G401 (cell line): Measurements from ENCODE around the gene MPRIP. TPM values are rescaled to one million over a fixed set of nuclear protein-coding genes. Genes with fewer than 3 reads are reported as not detected.

Experiments used
- DNase-seq: peaks from one replicate; pipeline ENCODE4 v3.0.0-alpha.2; 2015; ENCODE audit warnings: low spot score
- in situ Hi-C: cut with HindIII; loops from 2 replicates; pipeline ENCODE4 v1.10.0; 2016; ENCODE audit warnings: low sequenced_read_pairs, mixed read lengths
- total RNA-seq: library from RNA; depleted of rRNA; stranded (reverse); fragments of >200 nt; shearing (Covaris generic); gene quantifications from 2 replicates; pipeline ENCODE4 v1.2.3, GENCODE V29; 2014; rRNA removed

The MPRIP gene
- total RNA-seq, 1 experiment from 2014 or later = 97.1 TPM

DNA sequence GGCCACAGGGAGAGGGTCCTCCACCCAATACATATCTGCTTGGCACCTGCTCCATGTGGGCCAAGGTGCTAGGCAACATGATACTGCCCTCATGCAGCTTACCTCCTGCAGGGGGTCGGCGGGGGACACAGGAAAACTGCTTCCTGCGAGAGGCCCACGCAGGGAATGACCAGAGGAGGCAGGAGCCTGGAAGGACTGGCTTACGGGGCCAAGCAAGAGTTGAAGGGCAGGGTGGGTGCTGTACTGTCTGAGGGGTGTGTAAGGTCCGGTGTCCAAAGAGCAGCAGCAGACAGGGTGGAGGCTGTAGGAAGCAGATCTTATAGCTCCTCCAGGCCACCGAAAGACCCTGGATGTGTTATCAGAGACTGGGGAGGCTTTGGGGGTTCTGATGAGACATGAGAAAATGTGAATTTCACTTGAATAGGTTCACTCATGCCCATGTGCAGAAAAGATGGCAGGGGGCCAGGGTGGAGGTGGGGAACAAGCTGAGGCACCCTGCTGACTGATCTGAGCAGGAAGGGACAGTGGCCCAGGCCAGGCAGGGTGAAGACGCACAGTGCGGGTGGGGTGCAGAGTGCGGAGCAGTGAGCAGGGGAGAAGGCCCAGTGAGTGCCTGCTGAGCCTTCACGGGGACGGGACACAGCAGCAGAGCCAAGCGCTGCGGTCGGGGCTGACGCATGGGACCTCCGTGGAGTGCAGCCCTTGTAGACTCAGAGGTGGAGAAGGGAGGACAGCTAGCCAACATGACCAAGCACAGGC is 186.4 kb downstream of the MPRIP start:
- no peak for DNase-seq
- in situ Hi-C loops = no loop called here

DNA sequence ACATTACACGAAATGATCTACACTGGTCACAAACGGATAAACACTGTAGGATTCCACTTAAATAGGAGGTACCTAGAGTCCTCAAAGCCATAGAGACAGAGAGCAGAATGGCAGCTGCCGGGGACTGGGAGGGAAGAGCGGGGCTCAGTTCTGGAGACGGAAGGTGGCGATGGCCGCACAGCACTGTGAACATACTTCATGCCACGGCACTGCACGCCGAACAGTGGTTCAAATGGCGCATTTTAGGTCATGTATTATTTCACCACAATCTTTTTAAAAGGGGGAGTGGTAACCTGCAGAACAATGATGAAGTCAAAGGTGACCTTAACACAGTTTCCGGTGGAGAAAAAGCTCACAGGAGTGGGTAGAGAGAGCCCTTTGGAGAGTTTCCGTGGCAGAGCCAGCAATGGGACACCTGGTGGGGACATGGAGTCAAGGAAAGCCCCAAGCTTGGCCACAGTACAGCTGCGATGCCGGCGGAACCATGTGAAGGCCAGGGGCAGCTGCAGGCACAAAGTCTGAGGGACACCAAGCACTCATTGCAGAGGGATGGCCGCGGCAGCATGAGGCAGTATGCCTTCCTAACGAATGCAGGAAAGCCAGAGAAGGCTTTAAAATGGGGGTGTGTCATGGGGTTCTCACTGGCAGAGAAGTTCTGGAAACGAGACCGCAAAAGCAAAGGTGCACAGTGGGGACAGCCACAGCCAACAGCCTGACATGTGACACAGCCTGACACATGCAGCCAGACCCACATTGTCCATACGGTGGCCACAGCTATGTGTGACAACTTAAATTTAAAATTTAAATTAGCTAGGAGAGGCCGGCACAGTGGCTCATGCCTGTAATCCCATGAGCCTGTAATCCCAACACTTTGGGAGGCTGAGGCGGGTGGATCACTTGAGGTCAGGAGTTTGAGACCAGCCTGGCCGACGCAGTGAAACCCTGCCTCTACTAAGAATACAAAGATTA is 187.4 kb downstream of the MPRIP start:
- DNase-seq = no peak
- in situ Hi-C loops = no loop called here

DNA sequence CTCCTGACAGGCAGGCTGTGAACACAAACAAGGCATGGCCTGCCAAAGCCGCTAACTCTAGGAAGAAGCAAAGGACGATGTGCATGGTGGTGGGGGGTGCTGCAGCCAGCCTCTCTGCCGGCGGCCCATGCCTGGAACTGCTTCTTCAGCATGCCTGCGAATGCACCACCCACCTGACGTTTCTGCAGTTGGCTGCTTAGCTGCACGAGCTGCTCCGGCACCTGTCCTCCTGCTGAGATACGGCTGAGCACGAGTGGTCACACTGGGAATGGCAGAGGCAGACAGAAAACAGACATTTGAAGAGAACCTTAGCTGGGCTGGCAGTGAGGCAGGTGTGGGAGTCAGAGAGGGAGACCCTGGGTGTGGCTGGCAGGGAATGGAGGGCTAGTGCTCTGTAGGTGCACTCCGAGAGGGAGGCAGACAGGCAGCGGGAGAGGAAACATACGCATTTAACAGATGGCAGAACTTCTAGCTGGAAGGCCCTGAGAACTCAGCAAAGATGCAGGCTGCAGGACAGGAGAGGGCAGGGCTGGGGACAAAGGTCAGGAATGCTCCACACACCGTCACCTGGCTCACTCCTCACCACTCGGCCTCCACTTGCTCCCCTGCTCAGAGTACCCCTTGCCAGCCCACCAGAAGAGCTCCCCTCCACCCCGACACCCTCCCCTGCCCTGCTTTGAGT is 189.5 kb downstream of the MPRIP start:
- peak; percentile 66 for DNase-seq

DNA sequence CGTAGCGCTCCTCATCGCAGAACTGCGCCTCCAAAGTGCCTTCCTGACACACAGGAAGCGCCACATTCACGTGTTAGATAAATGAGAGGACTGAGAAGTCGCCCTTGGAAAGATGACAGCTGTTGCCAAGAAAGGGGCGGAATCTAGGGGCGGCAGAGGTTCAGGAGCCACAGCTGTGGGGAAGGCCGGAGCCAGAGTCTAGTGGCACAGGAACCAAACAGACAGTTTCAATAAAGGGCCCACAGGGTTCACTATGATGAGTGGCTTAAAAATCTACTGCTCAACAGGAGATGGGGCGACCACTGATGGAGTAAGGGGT is 190.0 kb downstream of the MPRIP start:
- in situ Hi-C loops = no loop called here
- DNase-seq = no peak

More for the DNA sequence above, 189.5 kb downstream of the MPRIP start:
- in situ Hi-C loops = no loop called here

DNA sequence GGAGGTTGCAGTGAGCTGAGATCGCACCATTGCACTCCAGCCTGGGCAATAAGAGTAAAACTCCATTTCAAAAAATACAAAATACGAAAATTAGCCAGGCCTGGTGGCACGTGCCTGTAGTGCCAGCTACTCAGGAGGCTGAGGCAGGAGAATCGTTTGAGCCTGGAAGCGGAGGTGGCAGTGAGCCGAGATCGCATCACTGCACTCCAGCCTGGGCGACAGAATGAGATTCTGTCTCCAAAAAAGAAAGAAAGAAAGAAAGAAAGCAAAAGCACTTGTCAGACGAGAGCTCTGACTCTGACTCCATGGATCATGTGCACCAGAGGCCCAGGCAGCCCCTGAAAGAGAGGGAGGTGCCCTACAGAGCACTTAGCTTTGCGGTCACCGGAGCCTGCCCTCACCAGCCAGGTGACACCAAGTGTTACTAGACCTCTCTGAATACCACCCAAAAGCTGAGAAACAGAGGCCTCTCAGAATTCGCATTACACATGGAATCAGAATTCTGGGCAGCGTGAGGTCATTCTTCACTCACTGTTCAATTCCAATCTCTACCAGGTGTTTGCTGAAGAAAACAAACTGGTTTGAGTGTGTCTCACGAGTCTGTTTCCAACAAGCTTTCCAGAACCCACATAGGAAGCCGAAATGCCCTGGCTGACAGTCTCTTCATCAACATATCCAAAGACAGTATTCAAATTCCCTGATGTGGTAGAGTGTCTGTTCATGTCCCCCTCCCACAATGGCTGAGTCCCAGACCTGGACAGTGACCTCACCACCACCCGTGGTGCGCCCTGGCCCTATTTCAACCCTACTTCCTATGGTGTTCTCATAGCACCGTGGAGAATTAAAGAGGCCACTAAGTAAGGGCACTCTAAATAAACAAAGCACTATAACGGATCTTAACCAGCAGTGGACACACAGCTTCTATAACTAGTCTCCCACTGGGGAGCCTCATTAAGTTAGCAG is 193.2 kb downstream of the MPRIP start:
- in situ Hi-C loops = no loop called here
- peak; percentile 59 for DNase-seq

DNA sequence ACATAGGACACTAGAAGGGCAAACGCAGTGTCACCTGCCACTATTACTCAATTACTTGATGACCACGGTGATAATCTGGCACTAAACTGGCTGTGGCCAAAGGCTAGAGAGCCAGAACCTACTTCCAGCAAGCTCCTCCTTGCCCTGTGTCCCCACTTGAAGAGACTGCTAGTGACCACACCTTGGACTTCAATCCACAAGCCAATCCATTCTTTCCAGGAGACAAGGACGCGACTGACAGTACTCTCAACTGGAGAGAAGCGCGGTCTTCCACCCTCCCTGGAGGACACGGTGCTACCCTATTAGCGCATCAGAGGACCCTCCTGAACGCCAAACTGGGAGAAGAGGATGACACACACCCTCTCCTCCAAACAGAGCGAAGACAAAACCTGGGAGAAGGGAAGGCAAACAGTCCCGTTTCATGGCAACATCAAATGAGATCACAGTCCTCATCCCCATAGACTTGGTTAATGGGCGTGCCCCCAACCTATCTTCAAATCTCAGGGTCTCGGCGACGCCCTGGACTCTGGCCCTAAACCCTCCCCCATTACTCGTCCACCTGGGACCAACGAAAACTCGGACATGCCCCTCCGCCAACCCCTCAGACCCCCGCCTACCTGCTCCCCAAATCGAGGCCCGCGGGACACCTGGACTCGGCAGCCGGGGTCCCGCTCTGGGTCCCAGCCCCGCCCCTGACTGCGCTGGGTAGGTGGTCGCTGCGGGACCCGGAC is 194.2 kb downstream of the MPRIP start:
- DNase-seq = peak; percentile 60

DNA sequence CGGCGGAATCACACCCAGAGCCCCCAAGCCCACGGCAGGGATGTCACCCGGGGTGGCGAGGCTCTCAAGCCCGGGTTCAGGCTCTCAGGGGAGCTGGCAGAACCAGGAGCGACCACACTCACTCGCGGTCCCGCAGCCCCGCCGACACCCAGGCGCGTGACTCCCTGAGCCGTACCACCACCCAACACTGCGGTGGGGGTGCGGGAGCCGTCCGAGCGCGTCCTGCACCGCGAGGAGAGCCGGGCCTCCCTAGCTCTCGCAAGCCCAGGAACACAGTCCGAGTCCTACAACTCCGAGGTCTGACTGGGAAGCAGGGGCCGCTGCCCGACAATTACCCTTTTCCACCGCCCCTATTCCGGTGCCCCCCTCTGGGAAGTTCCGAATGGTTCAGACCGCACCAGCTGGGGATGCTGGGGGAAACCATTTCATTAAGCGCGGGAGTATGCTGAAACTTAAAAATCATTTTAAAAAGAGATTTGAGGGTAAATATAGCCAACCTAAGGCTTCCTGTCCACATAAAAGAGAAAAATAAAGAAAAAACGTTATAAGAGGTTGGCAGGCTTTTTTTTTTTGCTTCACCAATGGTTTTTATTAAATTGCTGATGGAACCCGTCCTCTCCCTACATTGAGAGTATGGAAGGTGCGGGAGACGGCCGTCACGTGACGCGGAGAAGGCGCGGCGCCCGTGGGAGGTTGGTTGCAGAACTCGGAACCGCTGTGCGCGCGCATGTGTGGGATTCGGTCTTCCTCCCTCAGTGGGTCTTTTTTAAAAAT is 195.0 kb downstream of the MPRIP start, which contains the start of gene FLCN:
Gene FLCN, minus strand, starts transcription at position 143 of the 774 bp plus-strand sequence. CDS start 9,031 bp downstream, outside the sequence.
- in situ Hi-C loops = no loop called here
- peak; percentile 91 for DNase-seq

More for the DNA sequence above, 194.2 kb downstream of the MPRIP start:
- in situ Hi-C loops = no loop called here

DNA sequence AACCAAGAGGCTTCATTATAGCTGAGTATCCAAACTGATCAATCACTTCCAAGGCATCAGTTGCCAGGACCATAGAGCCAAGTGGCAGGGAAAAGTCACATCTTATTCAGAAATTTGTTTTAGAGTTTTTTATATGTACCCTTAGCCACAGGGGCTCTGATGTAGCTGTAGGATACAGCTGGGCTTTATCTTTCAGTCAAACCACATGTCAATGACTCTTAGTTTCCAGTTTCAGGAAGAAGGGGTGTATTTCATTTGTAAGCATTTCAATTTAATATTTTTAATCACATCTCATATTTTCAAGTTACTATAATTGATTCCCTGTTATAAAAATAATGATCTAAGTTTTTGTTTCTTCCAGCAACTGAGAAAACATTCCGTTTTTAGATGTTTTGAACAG is 197.6 kb downstream of the MPRIP start:
- in situ Hi-C loops = no loop called here
- DNase-seq = no peak

DNA sequence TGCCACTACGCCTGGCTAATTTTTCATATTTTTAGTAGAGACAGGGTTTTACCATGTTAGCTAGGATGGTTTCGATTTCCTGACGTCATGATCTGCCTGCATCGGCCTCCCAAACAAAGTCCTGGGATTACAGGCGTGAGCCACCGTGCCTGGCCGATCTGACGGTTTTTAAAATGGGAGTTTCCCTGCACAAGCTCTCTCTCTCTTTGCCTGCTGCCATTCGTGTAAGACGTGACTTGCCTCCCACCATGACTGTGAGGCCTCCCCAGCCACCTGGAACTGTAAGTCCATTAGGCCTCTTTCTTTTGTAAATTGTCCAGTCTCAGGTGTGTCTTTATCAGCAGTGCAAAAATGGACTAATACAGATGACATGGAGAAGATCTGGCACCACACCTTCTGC is 199.4 kb downstream of the MPRIP start:
- DNase-seq = no peak
- in situ Hi-C loops = no loop called here

DNA sequence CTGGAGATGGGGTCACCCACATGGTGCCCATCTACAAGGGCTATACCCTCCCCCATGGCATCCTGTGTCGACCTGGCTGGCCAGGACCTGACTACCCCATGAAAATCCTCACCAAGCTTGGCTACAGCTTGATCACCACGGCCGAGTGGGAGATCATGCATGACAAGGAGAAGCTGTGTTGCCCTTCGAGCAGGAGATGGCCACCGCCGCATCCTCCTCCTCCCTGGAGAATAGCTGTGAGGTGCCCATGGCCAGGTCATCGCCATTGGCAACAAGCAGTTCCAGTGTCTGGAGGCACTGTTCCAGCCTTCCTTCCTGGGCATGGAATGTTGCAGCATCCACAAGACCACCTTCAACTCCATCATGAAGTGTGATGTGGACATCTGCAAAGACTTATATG is 200.0 kb downstream of the MPRIP start:
- DNase-seq = no peak
- in situ Hi-C loops = no loop called here

Other genes starting within 250 kb of the MPRIP start
- gene TNFRSF13B, start 70.3 kb upstream of the MPRIP start, total RNA-seq = not detected in 2 replicates
- gene PLD6, start 163.9 kb downstream of the MPRIP start, total RNA-seq = 12.4 and 16.2 TPM in 2 replicates
- gene FLCN, start 194.7 kb downstream of the MPRIP start, total RNA-seq = 66.2 and 75.3 TPM in 2 replicates
- 162 and 165 TPM in 2 replicates for gene COPS3, start 238.8 kb downstream of the MPRIP start, total RNA-seq